Epithelial cell of esophagus (primary cell): ENCODE data around the gene JMJD1C.

Experiments
- DNase-seq: peaks from one replicate; pipeline ENCODE4 v3.0.0; 2010; ENCODE audit warnings: low read depth
- H3K4me3 ChIP-seq: 2 replicates; pipeline ENCODE4 v1.5.1; 2011; ENCODE audit warnings: mild to moderate bottlenecking, low read length, control low read depth
- TF ChIP-seq, protein P1 (sequence below): IDR thresholded peaks from 2 replicates; pipeline ENCODE4 v1.5.1; 2011; ENCODE audit warnings: low read depth, mild to moderate bottlenecking, low read length, control low read depth, inconsistent platforms; ENCODE audit not compliant: insufficient read depth; ENCODE audit errors: missing control alignments

The JMJD1C gene

DNA sequence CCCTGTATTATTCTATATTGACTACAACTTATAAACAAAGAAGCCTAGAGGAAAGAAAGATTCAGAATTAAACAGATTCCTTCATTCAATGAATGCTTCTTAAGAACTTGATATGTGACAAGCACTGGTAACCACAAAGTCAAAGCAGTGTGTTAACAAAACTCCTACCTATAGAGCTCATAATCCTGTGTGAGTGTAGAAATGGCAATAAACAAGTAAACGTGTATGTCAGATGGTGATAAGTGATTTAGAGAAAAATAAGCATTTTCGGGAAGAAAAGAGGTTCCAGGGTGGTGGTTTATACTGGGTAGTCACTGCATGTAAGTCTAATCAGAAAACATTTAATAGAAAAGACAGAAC lies 141.3 kb downstream of the JMJD1C start:
- DNase-seq = no peak
- TF ChIP-seq, protein P1, sequence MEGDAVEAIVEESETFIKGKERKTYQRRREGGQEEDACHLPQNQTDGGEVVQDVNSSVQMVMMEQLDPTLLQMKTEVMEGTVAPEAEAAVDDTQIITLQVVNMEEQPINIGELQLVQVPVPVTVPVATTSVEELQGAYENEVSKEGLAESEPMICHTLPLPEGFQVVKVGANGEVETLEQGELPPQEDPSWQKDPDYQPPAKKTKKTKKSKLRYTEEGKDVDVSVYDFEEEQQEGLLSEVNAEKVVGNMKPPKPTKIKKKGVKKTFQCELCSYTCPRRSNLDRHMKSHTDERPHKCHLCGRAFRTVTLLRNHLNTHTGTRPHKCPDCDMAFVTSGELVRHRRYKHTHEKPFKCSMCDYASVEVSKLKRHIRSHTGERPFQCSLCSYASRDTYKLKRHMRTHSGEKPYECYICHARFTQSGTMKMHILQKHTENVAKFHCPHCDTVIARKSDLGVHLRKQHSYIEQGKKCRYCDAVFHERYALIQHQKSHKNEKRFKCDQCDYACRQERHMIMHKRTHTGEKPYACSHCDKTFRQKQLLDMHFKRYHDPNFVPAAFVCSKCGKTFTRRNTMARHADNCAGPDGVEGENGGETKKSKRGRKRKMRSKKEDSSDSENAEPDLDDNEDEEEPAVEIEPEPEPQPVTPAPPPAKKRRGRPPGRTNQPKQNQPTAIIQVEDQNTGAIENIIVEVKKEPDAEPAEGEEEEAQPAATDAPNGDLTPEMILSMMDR = no peak
- no peak overlapping the region for H3K4me3 ChIP-seq

DNA sequence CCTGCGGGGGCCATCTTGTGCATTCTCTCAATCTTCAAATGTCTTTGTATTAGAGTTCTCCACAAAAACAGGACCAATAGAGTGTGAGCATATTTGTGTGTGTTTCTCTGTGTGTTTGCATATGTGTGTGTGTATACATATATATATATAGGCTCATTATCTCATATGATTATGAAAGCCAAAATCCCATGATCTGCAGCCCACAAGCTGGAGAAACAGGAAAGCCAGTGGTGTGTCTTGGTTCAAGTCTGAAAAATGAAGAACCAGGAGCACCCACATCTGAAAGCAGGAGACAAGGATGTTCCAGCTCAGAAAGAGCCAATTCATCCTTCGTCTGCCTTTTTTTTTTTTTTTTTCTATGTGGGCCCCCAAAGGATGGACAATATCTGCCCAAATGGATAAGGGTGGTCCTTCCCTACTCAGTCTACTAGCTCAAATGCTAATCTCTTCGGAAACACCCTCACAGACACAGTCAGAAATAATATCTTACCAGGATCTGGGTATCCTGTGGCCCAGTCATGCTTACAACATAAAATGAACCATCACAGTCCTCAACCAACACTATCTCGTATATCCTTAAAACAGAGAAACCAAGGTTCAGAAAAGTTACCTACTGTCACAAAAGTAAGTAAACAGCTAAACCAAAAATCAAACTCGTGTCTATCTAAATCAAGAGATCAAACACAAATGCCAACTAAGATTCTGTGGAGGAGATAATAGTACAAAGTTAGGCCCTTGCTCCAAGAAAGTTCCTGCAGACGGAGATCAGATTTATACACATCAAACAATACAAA lies 141.9 kb downstream of the JMJD1C start:
- TF ChIP-seq, protein P1 = no peak
- H3K4me3 ChIP-seq = no peak overlapping the region
- DNase-seq = no peak

DNA sequence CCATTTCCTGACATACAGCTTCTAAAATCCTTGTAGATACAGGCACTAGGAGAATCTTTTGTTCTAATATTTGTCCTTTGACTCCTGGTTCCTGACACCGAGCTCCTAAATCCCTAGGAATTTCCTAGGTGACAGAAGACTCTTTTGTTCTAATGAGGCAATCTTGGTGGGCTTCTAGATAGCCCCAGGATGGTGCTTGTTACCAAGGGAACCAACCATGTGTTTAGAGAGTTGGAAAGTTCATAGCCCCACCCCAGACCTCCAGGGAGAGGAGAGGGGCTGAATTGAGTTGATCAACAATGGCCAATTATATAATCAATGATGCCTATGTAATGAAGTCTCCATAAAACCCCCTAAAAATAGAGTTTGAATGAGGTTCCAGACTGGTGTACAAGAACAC lies 145.1 kb downstream of the JMJD1C start:
- TF ChIP-seq, protein P1 = no peak
- no peak overlapping the region for H3K4me3 ChIP-seq
- DNase-seq = no peak

DNA sequence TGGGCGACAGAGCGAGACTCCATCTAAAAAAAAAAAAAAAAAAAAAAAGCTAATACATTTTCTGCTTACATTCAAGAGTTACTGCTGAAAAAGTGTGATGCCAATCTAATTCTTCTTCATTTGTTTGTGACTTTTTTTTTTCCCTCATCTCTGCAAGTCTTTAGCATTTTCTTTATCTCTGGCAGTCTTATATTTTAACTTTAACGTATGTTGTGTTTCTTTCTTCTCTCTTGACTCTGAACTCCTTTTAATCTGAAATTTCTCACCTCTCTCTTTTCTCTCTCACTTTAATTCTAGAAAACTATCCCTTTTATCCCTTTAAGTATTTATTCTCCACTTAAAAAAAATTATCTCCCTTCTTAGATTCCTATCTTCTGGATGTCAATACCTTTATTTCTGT lies 146.5 kb downstream of the JMJD1C start:
- no peak overlapping the region for H3K4me3 ChIP-seq
- DNase-seq = no peak
- TF ChIP-seq, protein P1 = no peak

DNA sequence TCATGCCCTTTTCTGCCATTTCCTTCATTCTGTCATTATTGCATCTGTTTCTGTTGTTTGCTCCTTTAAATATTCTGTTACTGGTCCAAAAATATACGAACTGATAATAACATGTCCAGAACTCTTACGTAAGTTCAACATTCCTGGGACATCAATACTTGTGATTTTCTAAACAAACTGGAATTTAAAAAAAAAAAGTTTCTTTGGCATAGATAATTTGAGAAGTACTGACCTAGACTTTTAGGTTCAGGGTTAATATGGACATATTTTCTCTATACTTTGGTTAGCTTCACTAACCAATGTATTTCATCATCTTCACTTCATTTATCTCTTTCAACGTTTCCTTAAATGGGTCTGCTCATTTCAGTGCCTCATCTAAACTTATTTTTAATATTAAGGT lies 147.3 kb downstream of the JMJD1C start:
- TF ChIP-seq, protein P1 = no peak
- no peak for DNase-seq
- H3K4me3 ChIP-seq = no peak overlapping the region

DNA sequence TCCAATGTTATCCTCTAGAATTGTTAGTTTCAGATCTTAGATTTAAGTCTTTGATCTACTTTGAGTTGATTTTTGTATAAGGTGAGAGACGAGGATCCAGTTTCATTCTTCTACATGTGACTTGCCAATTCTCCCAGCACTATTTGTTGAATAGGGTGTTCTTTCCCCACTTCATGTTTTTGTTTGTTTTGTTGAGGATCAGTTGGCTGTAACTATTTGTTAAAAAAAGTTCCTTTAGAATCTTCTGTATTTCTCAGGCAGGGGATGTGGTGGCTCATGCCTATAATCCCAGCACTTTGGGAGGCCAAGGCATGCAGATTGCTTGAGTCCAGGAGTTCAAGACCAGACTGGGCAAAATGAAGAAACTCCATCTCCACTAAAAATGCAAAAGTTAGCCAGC lies 151.8 kb downstream of the JMJD1C start:
- no peak for DNase-seq
- H3K4me3 ChIP-seq = no peak overlapping the region
- TF ChIP-seq, protein P1 = no peak

DNA sequence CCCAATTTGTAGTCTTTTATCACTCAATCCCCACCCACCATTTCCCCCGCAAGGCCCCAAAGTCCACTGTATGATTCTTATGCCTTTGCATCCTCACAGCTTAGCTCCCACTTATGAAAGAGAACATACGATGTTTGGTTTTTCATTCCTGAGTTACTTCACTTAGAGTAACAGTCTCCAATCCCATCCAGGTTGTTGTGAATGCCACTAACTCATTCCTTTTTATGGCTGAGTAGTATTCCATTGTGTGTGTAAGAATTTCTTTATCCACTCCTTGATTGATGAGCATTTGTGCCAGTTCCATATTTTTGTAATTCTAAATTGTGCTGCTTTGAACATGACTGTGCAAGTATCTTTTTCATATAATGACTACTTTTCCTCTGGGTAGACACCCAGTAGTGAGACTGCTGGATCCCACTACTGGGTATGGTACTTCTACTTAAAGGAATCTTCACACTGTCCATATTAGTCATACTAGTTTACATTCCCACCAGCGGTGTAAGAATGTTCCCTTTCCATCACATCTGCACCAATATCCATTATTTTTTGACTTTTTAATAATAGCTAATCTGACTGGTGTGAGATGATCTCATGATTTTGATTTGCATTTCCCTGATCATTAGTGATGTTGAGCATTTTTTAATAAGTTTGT lies 152.6 kb downstream of the JMJD1C start:
- no peak for DNase-seq
- no peak overlapping the region for H3K4me3 ChIP-seq
- TF ChIP-seq, protein P1 = no peak
